GM19043 (cell line): ENCODE measurements around the gene GIPC3.
"Not testable (repeated sequence)": the region's sequence is repeated elsewhere in the genome, so short reads cannot be mapped to it uniquely, and the experiment has no call there.

ENCODE experiments used
- ATAC-seq: cut with Tn5 transposase; IDR thresholded peaks from one replicate; pipeline ENCODE4 v1.9.1; 2021; ENCODE audit warnings: low read depth; ENCODE audit not compliant: unreplicated experiment

GIPC3 gene

DNA sequence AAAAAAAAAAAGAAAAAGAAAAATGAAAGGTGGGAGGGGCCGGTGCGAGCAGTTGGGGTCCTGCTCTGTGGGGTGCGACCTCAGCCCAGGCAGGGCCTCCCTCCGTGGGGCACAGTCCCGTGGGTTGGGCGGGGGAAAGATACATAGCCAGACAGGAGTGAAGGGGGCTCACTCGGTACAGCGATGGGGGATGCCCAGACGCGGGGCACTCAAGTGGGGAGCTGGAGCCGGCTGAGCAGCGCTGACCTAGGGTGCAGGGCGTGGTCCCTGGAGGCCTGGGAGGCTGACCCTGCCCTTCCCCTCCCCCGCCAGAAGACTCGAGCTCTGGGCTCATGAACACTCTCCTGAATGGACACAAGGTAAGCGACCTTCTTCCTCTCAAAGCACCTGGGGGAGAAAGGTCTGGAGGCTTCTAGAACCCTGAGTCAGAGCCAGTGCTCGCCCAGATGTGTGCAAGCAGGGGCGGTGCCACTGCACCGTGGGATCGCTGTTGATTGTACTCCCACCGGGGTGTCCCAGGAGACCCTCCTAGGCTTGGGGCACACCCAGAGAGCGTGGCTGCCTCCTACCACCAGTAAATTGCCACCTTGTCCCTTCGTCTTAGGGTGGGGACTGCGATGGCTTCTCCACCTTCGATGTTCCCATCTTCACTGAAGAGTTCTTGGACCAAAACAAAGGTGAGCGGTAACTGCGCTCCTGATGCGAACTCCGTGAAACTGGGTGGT, 9.2 kb upstream of the GIPC3 start:
- ATAC-seq = no peak

DNA sequence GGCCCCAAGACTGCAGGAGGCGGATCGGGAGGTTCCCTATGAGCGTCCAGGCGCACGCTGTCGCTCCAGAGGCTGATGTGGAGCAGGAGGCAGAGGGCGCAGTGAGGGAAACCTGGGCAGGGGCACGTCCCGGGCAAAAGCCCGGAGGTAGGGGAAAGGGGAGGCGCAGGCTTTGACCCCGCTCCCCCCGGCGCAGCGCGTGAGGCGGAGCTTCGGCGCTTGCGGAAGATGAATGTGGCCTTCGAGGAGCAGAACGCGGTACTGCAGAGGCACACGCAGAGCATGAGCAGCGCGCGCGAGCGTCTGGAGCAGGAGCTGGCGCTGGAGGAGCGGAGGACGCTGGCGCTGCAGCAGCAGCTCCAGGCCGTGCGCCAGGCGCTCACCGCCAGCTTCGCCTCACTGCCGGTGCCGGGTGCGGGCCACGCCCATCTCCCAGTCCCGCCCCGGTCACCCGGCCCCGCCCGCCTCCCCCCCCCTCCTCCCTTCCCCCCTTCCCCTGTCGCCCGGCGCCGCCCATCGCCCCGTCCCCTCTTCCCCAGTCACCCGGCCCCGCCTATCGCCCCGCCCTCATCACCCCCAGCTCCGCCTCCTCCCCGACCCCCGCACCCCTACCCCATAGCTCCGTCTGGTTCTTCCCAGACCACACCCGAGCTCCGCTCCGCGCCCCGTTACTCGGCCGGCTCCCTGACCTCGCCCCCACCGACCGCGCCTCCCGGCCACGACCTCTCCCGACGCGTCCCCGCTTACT, 8.4 kb upstream of the GIPC3 start:
- no peak for ATAC-seq

DNA sequence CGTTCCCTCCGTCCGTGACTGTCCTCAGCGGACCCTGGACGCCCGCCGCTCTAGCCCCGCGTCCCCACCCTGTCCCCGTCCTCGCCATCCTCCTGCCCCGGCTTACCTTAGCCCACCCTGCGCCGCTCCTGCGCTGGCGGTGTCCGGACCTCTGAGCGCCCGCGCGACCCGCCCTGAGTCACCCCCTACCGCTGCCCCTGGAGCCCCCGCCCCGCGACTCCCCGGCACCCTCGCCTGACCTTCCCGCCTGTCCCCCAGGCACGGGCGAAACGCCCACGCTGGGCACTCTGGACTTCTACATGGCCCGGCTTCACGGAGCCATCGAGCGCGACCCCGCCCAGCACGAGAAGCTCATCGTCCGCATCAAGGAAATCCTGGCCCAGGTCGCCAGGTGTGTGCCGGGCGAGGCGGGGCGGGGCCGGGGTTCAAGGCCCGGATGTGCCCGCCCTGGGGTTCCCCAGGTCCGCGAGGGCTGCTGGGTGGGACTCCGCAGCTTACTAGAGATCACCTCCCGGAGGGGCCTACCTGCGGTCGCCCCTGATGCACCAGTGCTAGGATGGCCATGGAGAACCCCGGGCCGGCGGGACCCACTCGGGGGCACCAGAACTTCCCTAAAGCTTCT, 7.4 kb upstream of the GIPC3 start:
- ATAC-seq = no peak

DNA sequence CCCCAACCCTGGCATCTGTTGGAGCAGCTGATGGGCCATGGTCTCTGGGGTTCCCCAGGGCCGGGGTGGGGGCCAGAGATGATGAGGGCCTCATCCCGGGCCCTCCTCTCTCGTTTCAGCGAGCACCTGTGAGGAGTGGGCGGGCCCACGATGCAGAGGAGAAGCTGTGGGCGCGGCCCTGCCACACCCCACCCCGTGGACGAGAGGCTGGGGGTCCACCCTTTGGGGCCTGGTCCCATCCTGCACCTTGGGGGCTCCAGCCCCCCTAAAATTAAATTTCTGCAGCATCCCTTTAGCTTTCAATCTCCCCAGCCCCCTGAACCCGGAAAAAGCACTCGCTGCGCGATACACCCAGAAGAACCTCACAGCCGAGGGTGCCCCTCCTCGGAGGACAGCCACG, 6.9 kb upstream of the GIPC3 start:
- ATAC-seq = no peak

DNA sequence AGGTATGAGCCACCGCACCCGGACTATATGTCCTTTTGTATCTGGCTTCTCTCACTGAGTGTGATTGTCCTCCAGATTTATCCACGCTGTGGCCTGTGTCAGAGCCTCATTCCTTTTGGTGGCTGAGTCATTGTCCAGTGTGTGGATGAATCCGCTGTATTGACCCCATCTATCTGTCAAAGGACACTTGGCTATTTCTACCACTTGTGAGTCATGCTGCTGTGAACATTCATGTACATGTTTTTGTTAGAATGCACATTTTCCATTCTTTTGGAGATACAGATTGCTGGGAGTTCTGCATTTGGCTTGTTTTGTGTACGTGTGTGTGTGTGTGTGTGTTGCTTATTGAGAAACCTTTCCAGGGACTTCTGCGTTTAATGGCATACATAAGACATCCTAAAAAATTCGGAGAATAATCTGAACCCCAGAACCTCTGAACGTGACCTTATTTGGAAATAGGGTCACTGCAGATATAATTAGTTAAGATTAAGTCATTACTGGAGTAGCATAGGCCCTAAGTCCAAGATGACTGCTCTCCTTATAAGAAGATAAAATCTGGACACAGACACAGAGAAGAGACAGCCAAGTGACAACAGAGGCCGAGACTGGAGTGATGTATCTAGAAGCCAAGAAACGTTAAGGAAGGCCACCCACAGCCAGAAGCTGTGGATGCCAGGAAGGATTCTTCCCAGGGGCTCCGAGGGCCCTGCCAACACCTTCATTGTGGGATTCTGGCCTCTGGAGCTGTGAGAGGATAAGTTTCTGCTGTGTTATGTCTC, 4.9 kb upstream of the GIPC3 start:
- no peak for ATAC-seq

DNA sequence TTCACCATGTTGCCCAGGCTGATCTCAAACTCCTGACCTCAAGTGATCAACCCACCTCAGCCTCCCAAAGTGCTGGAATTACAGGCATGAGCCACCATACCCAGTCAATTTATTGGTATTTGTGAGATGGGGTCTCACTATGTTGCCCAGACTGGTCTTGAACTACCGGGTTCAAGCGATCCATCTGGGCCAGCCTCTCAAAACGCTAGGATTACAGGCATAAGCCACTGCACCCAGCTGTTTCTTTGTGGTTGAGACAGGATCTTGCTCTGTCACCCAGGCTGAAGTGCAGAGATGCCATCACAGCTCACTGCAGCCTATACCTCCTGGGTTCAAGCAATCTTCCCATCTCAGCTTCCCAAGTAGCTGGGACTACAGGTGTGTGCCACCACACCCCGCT, 3.5 kb upstream of the GIPC3 start:
- ATAC-seq = not testable (repeated sequence)

DNA sequence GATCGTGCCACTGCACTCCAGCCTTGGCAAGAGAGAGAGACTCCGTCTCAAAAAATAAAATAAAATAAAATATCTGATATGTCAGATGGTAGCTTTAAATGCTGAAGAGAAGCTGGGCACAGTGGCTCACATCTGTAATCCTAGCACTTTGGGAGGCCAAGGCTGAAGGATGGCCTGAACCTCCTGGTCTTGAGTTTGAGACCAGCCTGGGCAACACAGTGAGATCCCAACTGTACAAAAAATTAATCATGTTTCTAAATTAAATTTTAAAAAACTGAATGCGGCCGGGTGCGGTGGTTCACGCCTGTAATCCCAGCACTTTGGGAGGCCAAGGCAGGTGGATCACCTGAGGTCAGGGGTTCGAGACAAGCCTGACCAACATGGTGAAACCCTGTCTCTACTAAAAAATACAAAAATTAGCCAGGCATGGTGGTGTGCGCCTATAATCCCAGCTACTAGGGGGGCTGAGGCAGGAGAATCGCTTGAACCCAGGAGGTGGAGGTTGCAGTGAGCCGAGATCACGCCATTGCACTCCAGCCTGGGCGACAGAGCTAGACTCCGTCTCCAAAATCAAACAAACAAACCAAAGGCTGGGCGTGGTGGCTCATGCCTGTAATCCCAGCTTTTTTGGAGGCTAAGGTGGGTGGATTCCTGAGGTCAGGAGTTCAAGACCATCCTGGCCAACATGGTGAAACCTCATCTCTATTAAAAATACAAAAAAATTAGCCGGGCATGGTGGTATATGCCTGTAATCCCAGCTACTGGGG, 1.1 kb upstream of the GIPC3 start:
- ATAC-seq = not testable (repeated sequence)

DNA sequence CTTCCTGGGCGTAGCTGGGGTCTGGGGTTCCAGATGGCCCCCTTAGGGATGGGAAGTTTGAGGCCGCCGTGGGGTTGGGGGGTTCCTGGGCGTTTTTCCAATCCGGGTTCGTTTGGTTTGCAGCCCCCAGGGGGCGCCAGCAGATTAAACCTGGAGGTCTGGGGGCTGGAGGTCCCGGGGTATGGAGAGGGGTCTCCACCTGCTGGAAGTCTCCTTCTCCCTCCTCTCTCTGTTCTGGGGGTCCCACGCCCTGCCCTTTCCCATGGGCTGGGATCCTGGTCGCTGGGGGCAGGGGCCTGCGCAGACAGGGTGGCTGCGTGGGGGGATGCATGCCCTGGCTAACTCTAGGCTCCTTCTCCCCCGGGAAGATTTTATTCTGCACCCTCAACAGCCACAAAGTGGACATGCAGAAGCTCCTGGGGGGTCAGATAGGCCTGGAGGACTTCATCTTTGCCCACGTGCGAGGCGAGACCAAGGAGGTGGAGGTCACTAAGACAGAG, 899 bp downstream of the GIPC3 start:
- ATAC-seq = no peak

DNA sequence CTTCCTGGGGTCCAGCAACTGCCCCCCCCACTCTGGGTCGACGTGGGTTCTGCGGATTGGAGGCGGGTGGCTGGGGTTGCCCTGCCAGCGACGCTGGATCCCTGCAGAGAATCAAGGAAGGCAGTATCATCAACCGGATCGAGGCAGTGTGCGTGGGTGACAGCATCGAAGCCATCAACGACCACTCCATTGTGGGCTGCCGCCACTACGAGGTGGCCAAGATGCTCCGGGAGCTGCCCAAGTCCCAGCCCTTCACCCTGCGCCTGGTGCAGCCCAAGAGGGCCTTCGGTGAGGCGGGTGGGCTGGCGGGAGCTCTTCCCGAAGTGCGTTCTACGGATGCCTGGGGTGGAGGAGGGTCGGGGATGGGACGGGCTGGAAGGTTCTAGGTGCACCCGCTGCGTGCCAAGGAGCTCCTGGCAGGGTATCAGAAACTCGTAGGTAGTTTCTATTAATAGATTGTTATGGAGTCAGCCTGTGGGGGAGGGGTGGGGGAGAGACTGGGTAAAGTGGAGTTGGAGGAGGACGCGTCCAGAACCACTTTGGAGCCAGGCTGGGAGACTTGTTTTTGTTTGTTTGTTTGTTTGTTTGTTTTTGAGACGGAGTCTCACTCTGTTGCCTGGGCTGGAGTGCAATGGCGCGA, 1.5 kb downstream of the GIPC3 start:
- no peak for ATAC-seq

DNA sequence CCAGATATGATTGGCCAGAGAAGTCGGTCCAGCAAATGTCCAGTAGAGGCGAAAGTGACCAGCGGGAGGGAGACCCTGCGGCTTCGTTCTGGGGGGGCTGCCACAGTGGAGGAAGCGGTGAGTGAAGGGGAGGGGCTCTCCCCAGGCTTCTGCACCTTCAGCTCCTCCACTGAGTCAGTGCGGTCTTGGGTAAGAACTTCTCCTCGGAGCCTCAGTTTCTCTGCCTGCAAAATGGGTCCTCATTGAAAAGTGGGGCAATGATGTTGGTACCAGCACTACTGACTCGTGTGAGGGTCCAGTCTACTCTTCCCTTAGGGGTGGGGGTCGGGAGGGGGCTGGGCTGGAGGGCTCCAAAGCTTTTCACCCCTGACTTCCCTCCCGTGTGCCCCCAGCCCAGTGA, 4.2 kb downstream of the GIPC3 start:
- ATAC-seq = no peak

DNA sequence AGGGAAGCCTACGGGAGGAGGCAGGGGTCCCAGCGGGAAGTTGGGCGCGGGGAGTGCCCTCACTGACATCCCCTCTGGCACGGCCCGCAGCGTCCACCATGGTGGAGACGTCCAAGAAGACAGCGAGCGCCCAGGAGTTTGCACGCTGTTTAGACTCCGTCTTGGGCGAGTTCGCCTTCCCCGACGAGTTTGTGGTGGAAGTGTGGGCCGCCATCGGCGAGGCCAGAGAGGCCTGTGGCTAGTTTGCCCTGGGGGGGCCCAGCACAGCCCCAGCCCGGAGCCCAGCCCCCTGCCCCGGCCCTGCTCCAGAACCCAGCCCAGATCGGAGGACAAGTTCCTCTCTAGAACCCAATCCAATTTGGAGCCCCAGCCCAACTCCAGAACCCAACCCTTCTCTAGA, 4.7 kb downstream of the GIPC3 start:
- ATAC-seq = no peak

DNA sequence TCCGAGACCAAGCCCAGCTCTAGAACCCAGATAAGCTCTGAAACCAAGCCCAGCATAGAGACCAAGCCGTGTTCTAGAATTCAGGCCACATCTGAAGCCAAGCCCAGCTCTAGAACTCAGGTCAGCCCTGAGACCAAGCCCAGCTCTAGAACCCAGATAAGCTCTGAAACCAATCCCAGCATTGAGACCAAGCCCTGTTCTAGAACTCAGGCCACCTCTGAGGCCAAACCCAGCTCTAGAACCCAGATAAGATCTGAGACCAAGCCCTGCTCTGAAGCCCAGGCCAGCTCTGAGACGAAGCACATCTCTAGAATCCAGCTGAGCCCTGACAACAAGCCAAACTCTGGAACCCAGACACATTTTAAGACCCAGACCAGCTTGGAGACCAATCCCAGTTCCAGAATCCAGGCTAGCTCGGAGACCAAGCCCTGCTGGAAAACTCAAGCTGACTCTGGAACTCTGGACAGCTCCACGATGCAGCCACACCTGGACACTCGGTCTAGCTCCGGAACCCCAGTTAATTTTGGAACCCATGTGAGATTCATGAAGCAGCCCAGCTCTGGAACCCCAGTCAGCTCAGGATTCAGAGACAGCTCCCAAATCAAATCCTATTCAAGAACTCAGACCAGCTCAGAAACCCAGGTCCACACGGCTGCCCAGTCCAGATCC, 5.8 kb downstream of the GIPC3 start:
- ATAC-seq = no peak

DNA sequence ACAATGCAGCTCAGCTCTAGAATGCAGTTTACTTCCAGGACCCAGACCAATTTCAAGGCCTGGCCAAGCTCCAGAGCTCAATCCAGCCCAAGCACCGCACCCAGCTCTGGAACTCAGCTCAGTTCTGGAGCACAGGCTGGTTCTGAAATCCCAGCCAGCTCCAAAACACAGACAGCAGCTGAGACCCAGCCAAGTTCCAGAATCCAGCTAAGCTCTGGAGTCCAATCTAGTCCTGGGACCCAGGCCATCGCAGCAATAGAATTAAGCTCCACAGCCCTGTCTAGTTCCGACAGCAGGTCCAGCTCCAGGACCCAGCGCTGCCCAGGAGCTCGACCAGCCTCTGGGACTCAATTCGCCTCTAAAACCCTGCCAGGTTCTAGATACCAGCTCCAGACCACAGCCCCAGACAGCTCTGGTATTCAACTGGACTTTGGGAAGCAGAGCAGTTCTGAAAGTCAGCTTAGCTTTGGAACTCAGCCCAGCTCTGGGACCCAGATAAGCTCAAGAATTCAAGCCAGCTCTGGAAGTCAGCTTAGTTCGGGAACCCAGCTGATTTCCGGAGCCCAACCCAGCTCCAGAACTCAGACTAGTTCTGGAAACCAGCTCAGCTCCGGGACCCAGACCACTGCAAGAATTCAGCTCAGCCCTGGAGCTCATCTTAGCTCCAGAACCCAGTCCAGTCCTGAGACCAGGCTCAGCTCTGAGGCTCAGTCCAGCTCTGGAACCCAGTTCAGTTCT, 6.8 kb downstream of the GIPC3 start:
- ATAC-seq = no peak

DNA sequence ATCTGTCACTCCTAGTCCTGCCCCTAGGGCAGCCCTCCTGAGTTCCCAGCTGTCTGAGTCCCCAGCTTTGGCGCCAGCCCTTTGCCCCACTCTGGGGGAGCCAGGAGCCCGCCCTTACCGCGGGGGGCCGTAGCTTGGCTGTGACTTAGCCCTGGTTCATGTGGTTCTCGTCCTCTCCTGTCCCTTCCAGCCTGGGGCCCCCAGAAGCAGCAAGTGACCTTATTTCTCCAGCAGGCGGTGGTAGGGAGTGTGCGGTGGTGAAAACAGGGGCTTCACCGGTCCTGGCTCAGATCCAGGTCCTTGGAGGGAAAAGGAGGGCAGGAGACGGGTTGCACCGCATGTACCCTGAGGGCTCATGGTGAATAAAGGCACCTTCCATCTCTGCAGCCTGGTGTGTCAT, 7.9 kb downstream of the GIPC3 start:
- no peak for ATAC-seq

DNA sequence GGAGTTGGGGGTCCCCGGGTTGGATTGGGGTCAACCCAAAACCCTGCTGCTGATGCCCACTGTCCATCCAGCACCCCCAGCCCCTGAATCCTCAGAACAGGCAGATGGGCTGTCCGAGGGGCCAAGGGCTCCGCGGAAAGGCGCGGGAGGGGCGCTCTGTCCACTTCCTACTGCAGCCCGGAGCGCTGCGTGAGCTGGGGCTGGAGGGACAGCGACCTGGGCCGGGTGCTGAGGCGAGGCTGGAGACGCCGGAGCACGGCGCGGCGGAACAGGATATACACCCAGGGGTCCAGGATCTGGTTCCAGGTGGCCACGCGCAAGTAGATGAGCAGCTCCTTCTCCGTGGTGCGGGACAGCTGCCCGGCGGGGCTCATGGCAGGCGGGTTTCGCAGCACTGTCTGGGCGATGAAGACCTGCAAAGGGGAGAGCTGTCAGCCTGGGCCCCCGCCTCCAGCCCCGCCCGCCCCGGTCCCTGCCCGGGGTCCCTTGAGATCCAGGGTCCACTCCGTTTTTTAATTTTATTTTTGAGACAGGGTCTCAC, 10.3 kb downstream of the GIPC3 start:
- ATAC-seq = no peak

DNA sequence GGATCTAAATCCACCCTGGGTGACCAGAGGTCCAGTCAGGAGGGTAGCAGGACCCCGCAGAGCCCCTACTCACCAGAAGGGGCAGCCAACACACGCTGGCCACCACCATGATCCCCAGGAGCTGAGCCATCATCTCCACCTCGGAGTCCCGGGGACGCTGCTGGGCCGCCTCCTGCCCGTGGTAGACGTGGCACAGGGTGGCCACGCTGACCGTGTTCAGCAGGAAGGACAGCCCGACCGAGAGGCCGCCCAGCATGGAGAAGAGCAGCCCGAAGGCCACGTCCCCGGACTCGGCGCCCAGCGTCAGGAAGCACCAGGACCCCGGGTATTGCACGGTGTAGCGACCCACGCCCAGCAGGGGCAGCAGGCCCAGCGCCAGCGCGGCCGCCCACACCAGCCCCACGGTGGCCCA, 14.5 kb downstream of the GIPC3 start:
- no peak for ATAC-seq

DNA sequence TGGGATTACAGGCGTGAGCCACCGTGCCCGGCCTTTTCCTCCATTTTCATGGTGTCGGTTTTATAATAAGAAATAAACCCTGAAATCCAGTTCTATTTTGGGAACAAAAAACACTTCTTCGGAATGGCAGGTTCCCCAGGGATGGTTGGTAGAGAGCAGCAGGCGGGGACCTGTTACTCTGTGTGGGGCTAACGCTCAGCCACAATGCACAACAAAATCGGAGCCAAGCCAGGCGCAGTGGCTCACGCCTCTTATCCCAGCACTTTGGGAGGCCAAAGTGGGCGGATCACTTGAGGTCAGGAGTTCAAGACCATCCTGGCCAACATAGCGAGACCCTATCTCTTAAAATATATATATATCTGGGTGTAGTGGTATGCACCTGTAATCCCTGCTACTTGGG, 15.7 kb downstream of the GIPC3 start:
- no peak for ATAC-seq

DNA sequence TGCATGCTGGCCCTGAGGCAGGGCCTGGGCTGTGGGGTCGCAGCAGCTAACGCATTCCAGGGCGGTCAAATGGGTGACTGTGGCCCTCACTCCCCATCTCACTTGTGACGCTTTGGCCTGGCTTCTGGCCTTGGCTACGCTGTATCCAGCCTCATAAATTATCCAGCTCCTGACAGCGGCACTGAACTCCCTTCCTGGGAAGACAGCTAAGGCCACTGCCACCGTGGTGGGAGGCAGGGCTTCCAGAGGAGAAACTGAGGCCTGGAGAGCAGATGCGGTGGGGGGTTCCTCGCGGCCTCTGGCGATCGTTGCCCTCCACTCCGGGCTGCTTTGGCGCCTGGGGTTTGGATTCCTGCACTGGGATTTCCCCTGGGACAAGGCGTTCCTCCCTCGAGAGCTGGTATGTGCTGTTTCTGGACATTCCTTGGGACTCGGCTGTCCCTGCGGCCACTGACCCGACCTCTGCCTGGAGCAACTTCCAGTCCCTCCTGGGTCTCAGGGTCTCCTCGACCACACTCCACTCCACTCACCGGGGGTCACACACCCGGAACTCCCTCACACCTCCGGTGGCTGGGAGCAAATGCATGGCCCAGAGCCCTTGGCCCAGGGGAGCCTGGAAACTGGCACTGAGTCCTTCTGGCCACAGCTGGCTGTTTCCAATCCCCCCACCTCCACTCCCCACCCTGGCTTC, 18.0 kb downstream of the GIPC3 start:
- no peak for ATAC-seq
